Stimulated activated CD8-positive, alpha-beta memory T cell treated with anti-CD3 and anti-CD28 coated beads, Interleukin-7, amount 100 ng/mL, for 48 hours (primary cell): ENCODE measurements around the gene DDX53.

ENCODE experiments used
- DNase-seq, 2 donors: peaks; one replicate each; pipeline ENCODE4 v3.0.0-alpha.2; 2020; ENCODE audit warnings: low read depth in 1 of 2; ENCODE audit errors: extremely low read depth in 1 of 2

Gene DDX53

DNA sequence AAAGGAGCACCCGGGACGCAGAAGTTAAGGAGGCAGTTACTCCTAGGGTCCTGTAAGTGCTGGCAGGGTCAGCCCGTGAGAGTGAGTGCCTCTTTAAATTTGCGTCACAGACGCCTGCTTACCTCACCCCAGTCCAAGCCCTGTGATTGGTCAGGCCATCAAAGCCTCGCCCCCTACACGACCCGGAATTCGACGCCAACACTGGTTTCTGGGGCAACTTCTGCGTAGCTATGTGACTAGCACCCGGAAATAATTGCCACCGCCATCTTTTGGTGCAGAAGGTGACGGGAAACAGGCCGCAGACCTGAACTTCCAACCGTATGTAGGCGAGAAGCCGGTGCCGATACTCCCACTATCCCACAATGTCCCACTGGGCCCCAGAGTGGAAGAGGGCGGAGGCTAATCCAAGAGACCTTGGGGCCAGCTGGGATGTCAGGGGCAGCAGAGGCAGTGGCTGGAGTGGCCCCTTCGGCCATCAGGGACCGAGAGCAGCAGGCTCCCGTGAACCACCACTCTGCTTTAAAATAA is at the start of gene DDX53:
DDX53 (plus strand) TSS at position 265 of the 528 bp plus-strand sequence; CDS start at position 363, 98 bp downstream.
- no peak for DNase-seq

GRCh38 chrX:22950269-22951266 is 49.2 kb upstream of the DDX53 start:
- DNase-seq, result no peak

DNA sequence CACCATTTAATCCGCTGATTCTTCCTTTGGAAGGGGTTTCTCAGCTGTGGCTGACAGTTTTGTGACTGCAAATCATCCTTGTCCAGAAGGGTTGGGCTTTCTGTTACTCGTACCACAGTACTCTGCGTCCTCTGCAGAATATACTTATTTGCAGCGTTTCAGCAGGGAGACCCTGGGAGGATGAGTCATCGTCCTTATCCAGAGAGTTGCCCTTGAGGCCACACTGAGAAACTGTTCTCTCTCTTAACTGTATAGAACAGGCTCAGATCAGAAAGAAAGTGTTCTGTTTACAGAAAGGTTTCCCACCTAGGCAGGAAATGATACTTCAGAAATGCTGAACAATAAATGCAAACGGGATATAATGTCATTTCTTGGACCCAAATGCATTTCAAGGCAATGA is 47.8 kb upstream of the DDX53 start:
- DNase-seq, result no peak

DNA sequence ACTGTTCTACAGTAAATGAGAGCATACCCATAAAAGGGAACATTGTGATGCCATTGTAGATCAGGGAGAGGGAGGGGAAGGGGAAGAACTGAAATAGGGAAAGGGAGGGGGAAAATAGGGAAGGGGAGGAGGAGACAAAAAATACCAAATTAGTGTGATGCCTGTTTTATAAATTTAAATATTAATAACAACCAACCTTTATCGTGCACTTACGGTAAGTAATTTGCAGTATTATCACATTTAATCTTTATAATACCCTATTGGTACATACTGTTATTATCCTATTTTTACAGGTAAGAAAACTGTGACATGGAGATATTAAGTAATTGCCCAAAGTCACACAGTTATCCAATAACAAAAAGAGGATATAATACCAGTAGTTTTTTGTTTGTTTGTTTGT is 41.5 kb upstream of the DDX53 start:
- no peak for DNase-seq

DNA sequence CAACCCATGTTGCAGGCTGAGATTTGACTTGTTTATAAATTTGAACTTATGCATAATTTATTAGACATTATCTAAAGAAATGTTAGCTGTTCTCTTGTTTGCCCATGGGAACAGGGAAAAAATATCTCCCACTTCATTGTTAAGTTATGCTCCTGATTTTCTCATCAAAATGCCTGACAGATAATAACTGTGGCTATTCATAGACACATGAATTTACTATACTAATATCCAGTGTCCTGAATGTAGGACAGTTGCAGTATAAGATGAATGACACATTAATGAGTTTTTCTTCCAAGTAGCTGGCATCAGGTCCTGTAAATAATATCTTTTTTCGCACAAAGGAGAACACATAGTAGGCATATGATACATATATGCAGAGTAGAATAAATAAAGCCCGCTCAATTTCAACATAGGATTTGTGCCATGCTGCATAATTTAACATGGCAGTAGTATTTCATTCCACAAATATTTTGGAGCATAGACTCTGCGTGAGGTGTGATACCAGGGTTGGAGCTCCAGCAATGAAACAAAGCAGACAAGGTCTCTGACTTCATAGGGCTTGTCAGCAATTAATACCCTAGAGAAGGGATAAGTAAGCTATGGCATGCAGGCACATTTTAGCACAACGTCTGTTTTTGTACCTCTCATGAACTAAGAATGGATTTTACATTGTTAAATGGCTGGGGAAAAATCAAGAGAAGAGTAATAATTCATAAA is 40.4 kb upstream of the DDX53 start:
- no peak for DNase-seq

DNA sequence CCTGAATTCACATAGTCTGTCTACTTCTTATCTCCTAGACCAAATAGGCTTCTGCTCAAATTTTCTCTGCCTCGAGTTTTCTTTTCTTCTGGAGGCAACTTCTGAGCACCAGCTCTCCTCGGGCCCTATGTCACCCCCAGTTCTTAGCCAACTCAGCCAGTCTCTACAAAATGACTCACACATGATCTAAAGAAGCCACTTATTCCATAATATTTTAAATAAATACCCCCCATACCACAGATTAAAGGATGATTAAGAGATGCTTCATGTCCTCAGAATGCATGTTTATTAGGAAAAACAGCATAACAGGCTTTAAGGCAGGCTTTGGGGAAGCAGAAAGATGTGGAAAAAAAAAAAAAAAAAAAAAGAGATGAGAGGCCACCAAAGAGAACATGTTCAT is 36.6 kb upstream of the DDX53 start:
- DNase-seq, result no peak

DNA sequence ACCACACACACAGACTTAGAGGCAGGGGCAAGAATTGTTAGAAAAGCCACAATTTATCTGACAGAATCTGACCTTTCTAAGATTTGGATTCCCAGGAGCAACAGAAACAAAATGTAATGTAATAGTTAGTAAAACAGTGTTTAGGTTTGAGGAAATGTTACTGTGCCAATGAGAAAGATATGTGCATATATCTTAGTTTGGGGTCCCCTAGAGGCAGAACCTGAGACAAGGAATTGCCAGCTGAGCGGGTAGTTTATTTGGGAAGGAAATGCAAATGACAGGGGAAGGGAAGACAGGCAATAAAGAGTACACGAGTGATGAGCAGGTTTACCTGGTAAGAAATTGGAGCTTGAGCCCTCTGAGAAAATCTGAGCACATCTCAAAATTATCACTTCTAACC is 31.3 kb upstream of the DDX53 start:
- DNase-seq, result no peak

DNA sequence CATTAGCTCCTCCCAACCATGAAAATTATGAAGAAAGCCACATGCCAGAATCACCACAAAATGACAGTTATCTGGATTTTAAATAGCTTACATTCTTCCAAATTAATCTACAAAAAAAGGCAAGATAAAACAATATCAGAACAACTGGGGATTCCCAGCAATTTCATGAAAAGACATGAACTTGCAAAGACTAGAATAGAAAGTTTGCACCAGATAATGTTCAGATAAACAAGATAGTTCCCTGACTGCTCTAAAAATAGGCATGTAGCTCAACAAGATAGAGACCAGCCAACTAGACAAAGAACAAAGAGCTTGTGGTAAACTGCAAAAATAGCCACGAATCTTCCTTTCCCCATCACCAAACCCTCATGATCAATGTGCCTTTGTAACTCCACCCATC is 30.3 kb upstream of the DDX53 start:
- DNase-seq, result no peak

DNA sequence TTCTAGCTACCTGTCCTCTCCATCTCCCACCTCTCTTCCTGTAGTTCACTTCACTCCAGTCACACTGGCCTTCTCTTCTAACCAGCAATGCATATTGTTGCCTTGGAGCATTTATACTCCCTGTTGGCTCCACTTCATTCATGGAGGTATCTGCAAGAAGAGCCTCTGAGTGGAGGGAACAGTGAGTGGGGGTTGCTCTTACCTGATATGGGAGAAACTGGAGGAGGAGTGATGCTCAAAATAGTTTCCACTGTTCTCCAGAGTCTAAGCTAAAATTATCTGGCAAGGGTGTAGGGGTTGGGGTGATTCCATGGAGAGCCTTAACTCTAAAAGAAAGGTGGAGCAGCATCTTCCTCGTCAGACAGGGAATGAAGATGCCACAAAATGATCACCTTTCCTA is 28.9 kb upstream of the DDX53 start:
- DNase-seq, result no peak

GRCh38 chrX:22974616-22975015 is 25.1 kb upstream of the DDX53 start:
- DNase-seq, result no peak

DNA sequence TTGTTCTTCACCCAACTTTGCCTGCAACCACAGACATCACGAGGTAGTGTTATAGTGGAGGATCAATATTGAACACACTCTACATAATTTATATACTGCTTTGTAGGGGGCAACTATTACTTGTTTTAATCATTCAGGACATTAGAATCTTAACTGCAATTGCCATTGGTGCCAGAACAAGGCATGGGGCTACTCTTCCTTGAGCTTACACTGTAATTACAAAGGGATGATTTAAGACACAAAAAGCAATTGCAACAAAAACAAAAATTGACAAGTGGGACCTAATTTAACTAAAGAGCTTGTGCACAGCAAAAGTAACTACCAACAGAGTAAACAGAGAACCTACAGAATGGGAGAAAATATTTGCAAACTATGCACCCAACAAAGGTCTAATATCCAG is 24.0 kb upstream of the DDX53 start:
- no peak for DNase-seq

DNA sequence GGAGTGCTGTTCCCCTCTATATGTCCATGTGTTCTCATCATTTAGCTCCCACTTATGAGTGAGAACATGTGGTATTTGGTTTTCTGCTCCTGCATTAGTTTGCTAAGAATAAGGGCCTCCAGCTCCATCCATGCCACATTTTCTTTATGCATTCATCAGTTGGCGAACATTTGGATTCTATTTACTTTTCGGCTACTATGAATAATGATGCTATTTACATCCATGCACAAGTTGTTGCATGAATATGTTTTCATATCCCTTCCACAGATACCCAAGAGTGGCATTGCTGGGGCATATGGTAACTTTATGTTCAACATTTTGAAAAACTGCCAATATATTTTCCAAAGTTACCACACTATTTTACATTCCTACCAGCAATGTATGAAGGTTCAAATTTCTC is 13.8 kb upstream of the DDX53 start:
- DNase-seq, result no peak

DNA sequence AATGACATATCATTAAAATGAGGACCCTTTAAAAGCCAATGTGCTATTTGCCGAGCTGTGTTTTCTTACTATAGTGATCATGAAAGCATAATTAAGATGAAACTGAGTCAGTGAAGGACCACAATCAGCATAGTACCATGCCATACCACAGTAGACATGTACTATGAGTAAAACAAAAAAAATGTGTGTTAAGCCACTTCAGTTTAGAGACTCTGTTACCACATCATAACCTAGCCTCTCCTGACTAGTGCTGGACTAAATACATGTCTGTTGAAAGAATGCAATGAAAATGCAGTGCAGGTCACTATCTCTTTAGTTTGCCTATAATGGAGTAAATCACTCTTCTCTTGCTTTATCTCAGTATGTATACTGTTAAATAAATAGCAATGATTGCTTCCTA is 12.3 kb upstream of the DDX53 start:
- DNase-seq, result no peak

DNA sequence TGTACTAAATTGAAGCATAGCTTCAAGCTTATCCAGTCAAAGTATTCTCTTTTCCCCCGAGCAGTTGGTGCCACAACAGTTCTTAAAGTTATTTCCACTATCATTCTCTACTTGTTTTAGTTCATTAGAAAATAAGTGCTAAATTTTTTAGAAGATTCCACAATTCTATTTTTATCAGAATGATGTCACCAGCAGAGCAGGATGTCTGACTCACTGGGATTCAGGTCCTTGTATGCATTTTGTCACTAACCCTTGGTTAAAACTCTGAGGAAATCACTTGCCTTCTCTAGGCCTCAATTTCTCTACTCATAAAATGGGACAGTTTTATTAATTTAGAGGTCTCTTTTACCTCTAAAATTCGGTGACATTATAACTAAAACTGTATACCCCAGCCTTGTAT is 3.4 kb downstream of the DDX53 start:
- no peak for DNase-seq

DNA sequence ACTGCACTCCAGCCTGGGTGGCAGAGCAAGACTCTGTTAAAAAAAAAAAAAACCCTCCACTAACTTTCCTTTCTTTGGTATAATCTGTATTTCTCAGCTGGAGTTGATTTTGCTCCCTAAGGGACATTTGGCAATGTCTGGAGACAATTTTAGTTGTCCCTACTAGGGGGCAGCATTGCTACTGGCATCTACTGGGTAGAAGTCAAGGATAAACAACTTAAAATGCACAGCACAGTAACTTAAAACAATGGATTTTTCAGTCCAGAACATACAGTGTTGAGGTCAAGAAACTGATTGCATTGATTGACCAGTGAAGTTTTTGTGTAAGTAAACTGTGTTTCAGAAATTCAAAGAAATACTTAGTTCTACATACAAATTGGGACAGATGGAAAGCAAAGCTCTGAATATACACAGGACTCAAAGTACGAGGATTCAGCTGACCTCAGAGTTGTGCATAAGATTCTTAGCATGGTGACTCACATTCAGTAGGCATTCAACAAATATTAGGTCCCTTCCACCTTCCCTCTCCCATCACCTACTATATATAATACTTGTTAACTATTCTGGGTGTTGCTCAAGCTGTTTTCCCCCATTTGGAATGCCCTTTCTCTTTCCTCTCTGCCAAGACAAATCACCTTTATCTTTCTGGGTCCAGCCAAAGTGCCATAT is 8.8 kb downstream of the DDX53 start:
- DNase-seq, result no peak

DNA sequence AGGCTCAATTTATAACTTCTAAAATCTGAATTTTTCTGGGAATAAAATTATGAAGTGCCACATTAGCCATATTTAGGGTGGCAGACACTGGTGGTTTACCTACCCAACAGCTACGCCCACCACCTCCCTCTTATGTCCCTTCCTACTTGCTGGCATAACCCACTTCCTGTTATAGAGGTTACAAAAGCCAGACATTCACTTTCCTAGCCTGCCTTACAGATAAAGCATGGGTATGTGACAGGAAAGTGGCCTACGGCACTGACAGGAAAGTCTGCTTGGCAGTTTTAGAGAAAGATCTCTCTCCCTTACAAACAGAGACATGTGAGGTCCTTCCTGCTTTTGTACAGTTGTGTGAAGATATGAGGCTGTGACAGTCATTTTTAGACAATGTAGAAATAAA is 12.4 kb downstream of the DDX53 start:
- no peak for DNase-seq

GRCh38 chrX:23012636-23013035 is 12.9 kb downstream of the DDX53 start:
- no peak for DNase-seq

DNA sequence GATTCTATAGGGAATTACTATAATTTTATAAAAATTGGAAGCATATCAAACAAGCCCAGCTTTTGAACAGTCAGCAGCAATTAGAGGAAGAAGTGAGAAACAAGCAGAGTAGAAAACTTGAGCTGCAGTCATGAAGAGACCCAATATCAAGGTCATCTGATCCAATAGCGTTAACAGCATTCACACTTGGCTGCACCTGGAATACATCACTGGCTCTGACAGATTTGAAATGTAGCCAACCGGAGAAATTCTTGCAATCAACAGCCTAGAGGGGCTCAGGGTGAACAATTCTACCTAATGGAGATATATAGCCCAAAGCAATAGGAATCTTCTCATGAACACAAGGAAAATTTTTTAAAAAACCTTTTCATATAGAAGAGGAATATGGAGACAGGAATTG is 13.6 kb downstream of the DDX53 start:
- no peak for DNase-seq

- DNase-seq, result no peak
These were observed 31.8 kb downstream of the DDX53 start for GRCh38 chrX:23031600-23031999.

- DNase-seq, result no peak
These were observed 35.7 kb downstream of the DDX53 start for GRCh38 chrX:23035493-23035892.

GRCh38 chrX:23046443-23046842 is 46.7 kb downstream of the DDX53 start:
- no peak for DNase-seq
